Measurements from ENCODE around the gene ELFN1. TPM values are rescaled to one million over a fixed set of nuclear protein-coding genes. Genes with fewer than 3 reads are reported as not detected.

Gene ELFN1
- total RNA-seq, 1 donor from 2014 or later = 19.7 TPM

DNA sequence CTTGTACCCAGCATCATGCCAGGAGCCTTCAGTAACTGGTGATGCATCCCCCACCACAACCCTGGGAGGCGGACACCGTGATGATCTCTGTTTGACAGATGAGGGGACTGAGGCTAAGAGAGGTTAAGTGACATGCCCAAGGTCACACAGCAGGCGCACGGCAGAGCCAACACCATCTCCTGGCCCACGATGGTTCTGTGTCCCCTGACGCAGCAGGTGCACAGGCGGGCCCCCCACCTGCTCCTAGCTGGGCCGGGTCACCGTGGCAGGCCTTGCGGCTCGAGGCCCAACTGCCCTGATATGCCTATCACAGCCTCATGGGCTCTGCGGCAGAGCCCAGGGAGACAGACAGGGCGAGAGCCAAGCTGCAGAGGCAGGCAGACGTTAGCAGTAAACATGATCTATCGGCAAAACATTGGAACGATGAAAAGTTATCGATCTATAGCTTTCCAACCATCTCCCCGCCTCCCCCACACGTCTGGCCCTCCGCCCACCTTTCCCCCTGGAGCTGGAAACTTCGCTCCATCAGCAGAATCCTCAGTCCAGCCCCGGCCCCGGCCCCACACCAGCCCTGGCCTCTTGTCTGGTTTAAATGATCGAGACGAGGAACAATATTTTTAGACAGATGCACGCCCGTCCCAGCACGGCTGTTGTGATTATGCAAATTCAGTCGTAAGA is 65.9 kb downstream of the ELFN1 start:
- TF ChIP-seq EZH2 (IDR thresholded peaks at IDR 0.05; ENCODE audit: insufficient read depth, low read length) (no peak), CTCF (IDR thresholded peaks at IDR 0.05; ENCODE audit: insufficient read depth, low read depth, low read length) (no peak)
- no peak overlapping the region for H3K27ac Mint-ChIP-seq (ENCODE audit: unreplicated experiment)
- no peaks in the 10 kb centered on the region for H3K79me2 ChIP-seq (ENCODE audit: insufficient read depth, low read length)
- H3K4me2 ChIP-seq (ENCODE audit: low read length) = no peak overlapping the region
- DNase-seq (ENCODE audit: low read depth) = no peak
- H3K27me3 ChIP-seq (ENCODE audit: insufficient read depth, low read length) = peaks cover 2% of the 10 kb centered on the region
- no peak overlapping the region for H3K9ac ChIP-seq (ENCODE audit: low read length)
- no peak overlapping the region for H3K4me3 ChIP-seq (ENCODE audit: insufficient read depth, low read depth, low read length)
- H2AFZ ChIP-seq (ENCODE audit: low read depth, low read length) = no peak overlapping the region
- no peak overlapping the region for H3K27ac ChIP-seq (ENCODE audit: low read depth, low read length)
- no peaks in the 10 kb centered on the region for H3K4me1 ChIP-seq (ENCODE audit: insufficient read depth, low read length)
- FAIRE-seq = no peak
- peaks cover 39% of the 10 kb centered on the region for H3K27me3 Mint-ChIP-seq (ENCODE audit: low read depth, unreplicated experiment)
- no peaks in the 10 kb centered on the region for H3K36me3 ChIP-seq (ENCODE audit: insufficient read depth, low read length)
- H3K4me3 Mint-ChIP-seq (ENCODE audit: unreplicated experiment) = no peak overlapping the region
- H4K20me1 ChIP-seq (ENCODE audit: insufficient read depth, low read length) = no peaks in the 10 kb centered on the region
- no peaks in the 10 kb centered on the region for H3K4me1 Mint-ChIP-seq (ENCODE audit: low read depth, unreplicated experiment)
- no peaks in the 10 kb centered on the region for H3K9me3 ChIP-seq (ENCODE audit: insufficient read depth, low read depth, low read length)
- peaks cover 7% of the 10 kb centered on the region for H3K36me3 Mint-ChIP-seq (ENCODE audit: low read depth, unreplicated experiment)
- H3K9me3 Mint-ChIP-seq (ENCODE audit: unreplicated experiment) = no peaks in the 10 kb centered on the region

DNA sequence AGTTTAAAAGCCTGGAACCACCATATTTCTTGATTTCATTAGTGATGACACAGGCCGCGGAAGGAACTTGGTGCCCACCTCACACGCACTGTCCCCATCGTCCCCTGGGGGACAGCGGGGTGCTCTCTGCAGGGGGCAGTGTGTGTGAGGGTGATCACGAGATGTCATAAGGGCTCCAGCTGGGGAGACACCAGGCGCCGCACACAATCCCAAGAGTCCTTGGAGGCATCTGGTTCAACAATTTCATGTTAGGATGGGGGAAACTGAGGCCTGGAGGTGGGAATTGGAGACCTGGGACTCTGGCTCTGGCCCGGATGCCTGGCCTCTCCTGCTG is 66.4 kb downstream of the ELFN1 start:
- H3K4me1 ChIP-seq (ENCODE audit: insufficient read depth, low read length) = no peaks in the 10 kb centered on the region
- Mint-ChIP-seq H3K27me3 (ENCODE audit: low read depth, unreplicated experiment) (peaks cover 39% of the 10 kb centered on the region), H3K4me1 (ENCODE audit: low read depth, unreplicated experiment) (no peaks in the 10 kb centered on the region), H3K4me3 (ENCODE audit: unreplicated experiment) (no peak overlapping the region), H3K9me3 (ENCODE audit: unreplicated experiment) (no peaks in the 10 kb centered on the region), H3K27ac (ENCODE audit: unreplicated experiment) (no peak overlapping the region), H3K36me3 (ENCODE audit: low read depth, unreplicated experiment) (peaks cover 4% of the 10 kb centered on the region)
- no peak overlapping the region for H3K4me3 ChIP-seq (ENCODE audit: insufficient read depth, low read depth, low read length)
- no peak overlapping the region for H3K9ac ChIP-seq (ENCODE audit: low read length)
- H4K20me1 ChIP-seq (ENCODE audit: insufficient read depth, low read length) = no peaks in the 10 kb centered on the region
- no peak overlapping the region for H3K4me2 ChIP-seq (ENCODE audit: low read length)
- H3K36me3 ChIP-seq (ENCODE audit: insufficient read depth, low read length) = no peaks in the 10 kb centered on the region
- no peaks in the 10 kb centered on the region for H3K9me3 ChIP-seq (ENCODE audit: insufficient read depth, low read depth, low read length)
- no peak overlapping the region for H3K27ac ChIP-seq (ENCODE audit: low read depth, low read length)
- TF ChIP-seq EZH2 (IDR thresholded peaks at IDR 0.05; ENCODE audit: insufficient read depth, low read length) = no peak
- TF ChIP-seq CTCF (IDR thresholded peaks at IDR 0.05; ENCODE audit: insufficient read depth, low read depth, low read length) = no peak
- DNase-seq (ENCODE audit: low read depth) = no peak
- H2AFZ ChIP-seq (ENCODE audit: low read depth, low read length) = no peak overlapping the region
- FAIRE-seq = no peak
- peaks cover 2% of the 10 kb centered on the region for H3K27me3 ChIP-seq (ENCODE audit: insufficient read depth, low read length)
- H3K79me2 ChIP-seq (ENCODE audit: insufficient read depth, low read length) = no peaks in the 10 kb centered on the region

DNA sequence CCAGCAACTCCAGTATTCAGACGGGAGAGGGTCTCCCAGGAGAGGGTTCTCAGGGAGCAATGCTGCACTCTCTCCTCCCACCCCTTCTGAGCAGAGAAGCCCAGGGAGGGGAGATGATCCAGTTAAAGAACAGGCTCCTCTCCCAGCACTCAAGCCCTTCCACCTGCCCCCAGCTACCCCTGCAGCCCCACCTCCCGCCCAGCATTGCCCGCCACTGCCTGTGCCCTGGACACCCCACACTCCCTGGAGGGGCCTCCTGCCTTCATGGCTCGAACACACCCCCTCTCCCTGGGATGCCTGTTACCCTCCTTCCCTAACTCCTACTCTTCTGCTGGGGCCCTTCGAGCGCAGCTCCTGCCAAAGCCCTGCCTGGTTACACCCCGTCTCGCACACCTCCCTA is 66.8 kb downstream of the ELFN1 start:
- Mint-ChIP-seq H3K27me3 (ENCODE audit: low read depth, unreplicated experiment) (peaks cover 39% of the 10 kb centered on the region), H3K27ac (ENCODE audit: unreplicated experiment) (no peak overlapping the region), H3K4me3 (ENCODE audit: unreplicated experiment) (no peak overlapping the region), H3K36me3 (ENCODE audit: low read depth, unreplicated experiment) (peaks cover 4% of the 10 kb centered on the region), H3K4me1 (ENCODE audit: low read depth, unreplicated experiment) (no peaks in the 10 kb centered on the region), H3K9me3 (ENCODE audit: unreplicated experiment) (no peaks in the 10 kb centered on the region)
- Histone ChIP-seq H3K4me2 (ENCODE audit: low read length) (no peak overlapping the region), H3K27ac (ENCODE audit: low read depth, low read length) (no peak overlapping the region), H3K27me3 (ENCODE audit: insufficient read depth, low read length) (peaks cover 2% of the 10 kb centered on the region), H3K4me1 (ENCODE audit: insufficient read depth, low read length) (no peaks in the 10 kb centered on the region), H3K4me3 (ENCODE audit: insufficient read depth, low read depth, low read length) (no peak overlapping the region), H3K9ac (ENCODE audit: low read length) (no peak overlapping the region), H4K20me1 (ENCODE audit: insufficient read depth, low read length) (no peaks in the 10 kb centered on the region), H2AFZ (ENCODE audit: low read depth, low read length) (no peak overlapping the region), H3K79me2 (ENCODE audit: insufficient read depth, low read length) (no peaks in the 10 kb centered on the region), H3K9me3 (ENCODE audit: insufficient read depth, low read depth, low read length) (no peaks in the 10 kb centered on the region), H3K36me3 (ENCODE audit: insufficient read depth, low read length) (no peaks in the 10 kb centered on the region)
- TF ChIP-seq EZH2 (IDR thresholded peaks at IDR 0.05; ENCODE audit: insufficient read depth, low read length) = no peak
- no peak for TF ChIP-seq CTCF (IDR thresholded peaks at IDR 0.05; ENCODE audit: insufficient read depth, low read depth, low read length)
- DNase-seq (ENCODE audit: low read depth) (no peak), FAIRE-seq (no peak)

All from astrocyte (in vitro differentiated cells and primary cell).